Measurements from ENCODE around the gene COL27A1.

DNA sequence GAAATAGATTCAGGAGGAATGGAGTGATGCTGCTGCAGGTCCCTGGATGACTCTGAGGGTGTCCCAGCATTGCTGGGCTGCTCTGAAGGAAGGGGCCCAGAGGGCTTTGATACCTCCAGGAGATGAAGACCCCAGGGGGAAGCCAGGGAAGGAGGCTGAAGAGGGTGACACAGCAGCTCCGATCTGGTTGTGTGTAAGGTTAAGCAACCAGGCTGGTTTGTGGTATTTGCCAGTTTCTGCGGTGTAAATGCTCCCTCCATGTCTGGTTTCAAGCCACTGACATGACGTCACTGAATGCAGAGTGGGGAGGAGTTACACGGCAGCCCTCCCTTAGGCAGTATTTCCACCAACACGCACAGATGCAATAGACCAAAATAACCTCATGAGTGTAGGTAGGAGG is 127.6 kb downstream of the COL27A1 start:
- TF ChIP-seq, protein P1, sequence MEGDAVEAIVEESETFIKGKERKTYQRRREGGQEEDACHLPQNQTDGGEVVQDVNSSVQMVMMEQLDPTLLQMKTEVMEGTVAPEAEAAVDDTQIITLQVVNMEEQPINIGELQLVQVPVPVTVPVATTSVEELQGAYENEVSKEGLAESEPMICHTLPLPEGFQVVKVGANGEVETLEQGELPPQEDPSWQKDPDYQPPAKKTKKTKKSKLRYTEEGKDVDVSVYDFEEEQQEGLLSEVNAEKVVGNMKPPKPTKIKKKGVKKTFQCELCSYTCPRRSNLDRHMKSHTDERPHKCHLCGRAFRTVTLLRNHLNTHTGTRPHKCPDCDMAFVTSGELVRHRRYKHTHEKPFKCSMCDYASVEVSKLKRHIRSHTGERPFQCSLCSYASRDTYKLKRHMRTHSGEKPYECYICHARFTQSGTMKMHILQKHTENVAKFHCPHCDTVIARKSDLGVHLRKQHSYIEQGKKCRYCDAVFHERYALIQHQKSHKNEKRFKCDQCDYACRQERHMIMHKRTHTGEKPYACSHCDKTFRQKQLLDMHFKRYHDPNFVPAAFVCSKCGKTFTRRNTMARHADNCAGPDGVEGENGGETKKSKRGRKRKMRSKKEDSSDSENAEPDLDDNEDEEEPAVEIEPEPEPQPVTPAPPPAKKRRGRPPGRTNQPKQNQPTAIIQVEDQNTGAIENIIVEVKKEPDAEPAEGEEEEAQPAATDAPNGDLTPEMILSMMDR (tag by site-specific recombination; IDR thresholded peaks at IDR 0.05) = no peak
- TF ChIP-seq, protein P2, sequence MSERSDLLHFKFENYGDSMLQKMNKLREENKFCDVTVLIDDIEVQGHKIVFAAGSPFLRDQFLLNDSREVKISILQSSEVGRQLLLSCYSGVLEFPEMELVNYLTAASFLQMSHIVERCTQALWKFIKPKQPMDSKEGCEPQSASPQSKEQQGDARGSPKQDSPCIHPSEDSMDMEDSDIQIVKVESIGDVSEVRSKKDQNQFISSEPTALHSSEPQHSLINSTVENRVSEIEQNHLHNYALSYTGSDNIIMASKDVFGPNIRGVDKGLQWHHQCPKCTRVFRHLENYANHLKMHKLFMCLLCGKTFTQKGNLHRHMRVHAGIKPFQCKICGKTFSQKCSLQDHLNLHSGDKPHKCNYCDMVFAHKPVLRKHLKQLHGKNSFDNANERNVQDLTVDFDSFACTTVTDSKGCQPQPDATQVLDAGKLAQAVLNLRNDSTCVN (tag by site-specific recombination; optimal IDR thresholded peaks at IDR 0.05) = no peak
- TF ChIP-seq ZNF24 (tag by site-specific recombination; IDR thresholded peaks at IDR 0.05) = no peak
- no peak for TF ChIP-seq ZNF707 (tag by site-specific recombination; IDR thresholded peaks at IDR 0.05)
- TF ChIP-seq YY1 (tag by site-specific recombination; IDR thresholded peaks at IDR 0.05) = no peak
- no peak for TF ChIP-seq ZNF324 (tag by site-specific recombination; IDR thresholded peaks at IDR 0.05)
- TF ChIP-seq ZNF138 (tag by site-specific recombination; IDR thresholded peaks at IDR 0.05; ENCODE audit: borderline replicate concordance) = no peak
- no peak for TF ChIP-seq SALL2 (tag by site-specific recombination; IDR thresholded peaks at IDR 0.05; ENCODE audit: borderline replicate concordance)
- no peak for TF ChIP-seq ZNF792 (tag by site-specific recombination; IDR thresholded peaks at IDR 0.05)
- no peak for TF ChIP-seq GFI1B (tag by site-specific recombination; IDR thresholded peaks at IDR 0.05)
- TF ChIP-seq, protein P3, sequence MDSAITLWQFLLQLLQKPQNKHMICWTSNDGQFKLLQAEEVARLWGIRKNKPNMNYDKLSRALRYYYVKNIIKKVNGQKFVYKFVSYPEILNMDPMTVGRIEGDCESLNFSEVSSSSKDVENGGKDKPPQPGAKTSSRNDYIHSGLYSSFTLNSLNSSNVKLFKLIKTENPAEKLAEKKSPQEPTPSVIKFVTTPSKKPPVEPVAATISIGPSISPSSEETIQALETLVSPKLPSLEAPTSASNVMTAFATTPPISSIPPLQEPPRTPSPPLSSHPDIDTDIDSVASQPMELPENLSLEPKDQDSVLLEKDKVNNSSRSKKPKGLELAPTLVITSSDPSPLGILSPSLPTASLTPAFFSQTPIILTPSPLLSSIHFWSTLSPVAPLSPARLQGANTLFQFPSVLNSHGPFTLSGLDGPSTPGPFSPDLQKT (IDR thresholded peaks at IDR 0.05; ENCODE audit: borderline replicate concordance, low read depth, low read length) = no peak
- no peak for TF ChIP-seq ZNF121 (tag by site-specific recombination; IDR thresholded peaks at IDR 0.05)
- no peak for TF ChIP-seq OSR2 (tag by site-specific recombination; IDR thresholded peaks at IDR 0.05)

Measured in HEK293 (cell line).